SK-N-SH (cell line): ENCODE measurements around the gene SLC15A1. TPM values are rescaled to one million over a fixed set of nuclear protein-coding genes. Genes with fewer than 3 reads are reported as not detected.

Experiments
- CTCF ChIA-PET: fragments of 300-600, 350-600 bp; formaldehyde crosslinking; extraction: SDS; loops from one replicate; lab custom pipeline; 2021; lab: Yijun Ruan, JAX
- POLR2A ChIA-PET: fragments of 350-600 bp; sonication (Branson Sonifier 250); formaldehyde crosslinking; extraction: SDS; loops from one replicate; lab custom pipeline; 2020; ENCODE audit warnings: antibody characterized with exemption, inconsistent platforms; lab: Yijun Ruan, JAX
- DNase-seq: peaks from one replicate; pipeline ENCODE4 v3.0.0; 2012
- H2AFZ ChIP-seq: fragments of 200-600 bp; sonication (generic); 2 replicates; pipeline ENCODE4 v1.8.1; 2016; ENCODE audit warnings: antibody characterized with exemption, mild to moderate bottlenecking, low read depth
- H3F3A ChIP-seq: fragments of 200-600 bp; sonication (generic); replicated peaks from 2 replicates; pipeline ENCODE3; 2016; ENCODE audit warnings: antibody characterized with exemption, mild to moderate bottlenecking; ENCODE audit not compliant: insufficient read depth
- H3K27ac ChIP-seq, 2 experiments: fragments of 200-500 bp in 1 of 2; fragments of 200-600 bp in 1 of 2; sonication (Bioruptor generic) in 1 of 2; sonication (generic), shearing (Covaris generic) in 1 of 2; 2 replicates each; pipeline versions ENCODE4 v1.5.1 to v1.6.1; 2014 to 2016; ENCODE audit warnings: low read depth in 2 of 2, inconsistent platforms in 1 of 2, low read length in 1 of 2, mild to moderate bottlenecking in 1 of 2, mixed read lengths in 1 of 2
- H3K27me3 ChIP-seq: fragments of 200-600 bp; sonication (generic), shearing (Covaris generic); 2 replicates; pipeline ENCODE4 v1.6.1; 2016; ENCODE audit warnings: mixed run types; ENCODE audit not compliant: insufficient read depth
- H3K36me3 ChIP-seq, 2 experiments: fragments of 200-500 bp in 1 of 2; fragments of 200-600 bp in 1 of 2; sonication (Bioruptor generic) in 1 of 2; sonication (generic) in 1 of 2; replicated peaks in 1 of 2; 2 replicates each; pipeline versions ENCODE3 to v1.5.1; 2014 to 2016; ENCODE audit warnings: low read length in 1 of 2, mild to moderate bottlenecking in 1 of 2; ENCODE audit not compliant: insufficient read depth in 2 of 2, control insufficient read depth in 1 of 2
- H3K4me1 ChIP-seq, 2 experiments: fragments of 200-500 bp in 1 of 2; fragments of 200-600 bp in 1 of 2; sonication (Bioruptor generic) in 1 of 2; sonication (generic), shearing (Covaris generic) in 1 of 2; 2 replicates each; pipeline versions ENCODE4 v1.5.1 to v1.6.1; 2014 to 2016; ENCODE audit warnings: low read depth in 1 of 2, low read length in 1 of 2, mixed run types in 1 of 2; ENCODE audit not compliant: insufficient read depth in 2 of 2, control insufficient read depth in 1 of 2
- H3K4me2 ChIP-seq: fragments of 200-600 bp; sonication (generic), shearing (Covaris generic); 2 replicates; pipeline ENCODE4 v1.6.1; 2017; ENCODE audit warnings: mixed run types
- H3K4me3 ChIP-seq, 2 experiments: fragments of 200-500 bp in 1 of 2; fragments of 200-600 bp in 1 of 2; sonication (Bioruptor generic) in 1 of 2; sonication (generic), shearing (Covaris generic) in 1 of 2; 2 replicates each; pipeline versions ENCODE4 v1.5.1 to v1.8.1; 2014 to 2016; ENCODE audit warnings: low read depth in 2 of 2, inconsistent platforms in 1 of 2, low read length in 1 of 2, mild to moderate bottlenecking in 1 of 2, mixed read lengths in 1 of 2, moderate library complexity in 1 of 2
- H3K79me2 ChIP-seq: fragments of 200-600 bp; sonication (generic); 2 replicates; pipeline ENCODE4 v1.8.1; 2017; ENCODE audit warnings: mild to moderate bottlenecking; ENCODE audit not compliant: insufficient read depth
- H3K9ac ChIP-seq: fragments of 200-600 bp; sonication (generic); 2 replicates; pipeline ENCODE4 v1.6.1; 2017; ENCODE audit warnings: mixed run types
- H3K9me2 ChIP-seq: fragments of 200-600 bp; sonication (generic); 2 replicates; pipeline ENCODE4 v1.6.1; 2017; ENCODE audit warnings: mixed run types
- H3K9me3 ChIP-seq: fragments of 200-600 bp; sonication (generic); 2 replicates; pipeline ENCODE4 v1.6.1; 2017; ENCODE audit warnings: mixed run types, mild to moderate bottlenecking, moderate library complexity
- H4K20me1 ChIP-seq: fragments of 200-600 bp; sonication (generic); 2 replicates; pipeline ENCODE4 v1.6.1; 2017; ENCODE audit warnings: mild to moderate bottlenecking, mixed run types; ENCODE audit not compliant: insufficient read depth
- FOSL2 ChIP-seq: IDR thresholded peaks from 2 replicates; pipeline ENCODE4 v1.4.0; 2012; ENCODE audit warnings: low read depth, mild to moderate bottlenecking, moderate library complexity, borderline replicate concordance
- GABPA ChIP-seq: IDR thresholded peaks from 2 replicates; pipeline ENCODE4 v1.4.0; 2012; ENCODE audit warnings: low read depth, mild to moderate bottlenecking
- SMC3 ChIP-seq: IDR thresholded peaks from 2 replicates; pipeline ENCODE4 v1.6.1; 2012; ENCODE audit warnings: low read depth, low read length, improper control_type of control experiment
- TEAD4 ChIP-seq: IDR thresholded peaks from 2 replicates; pipeline ENCODE4 v1.4.0; 2012; ENCODE audit warnings: mild to moderate bottlenecking, borderline replicate concordance; ENCODE audit not compliant: insufficient read depth
- USF1 ChIP-seq: IDR thresholded peaks from 2 replicates; pipeline ENCODE4 v1.4.0; 2012; ENCODE audit warnings: low read depth, borderline replicate concordance
- YY1 ChIP-seq: IDR thresholded peaks from 2 replicates; pipeline ENCODE4 v1.4.0; 2012; ENCODE audit warnings: low read depth, mild to moderate bottlenecking
- WGBS: methylation state at CpG from one replicate; pipeline ENCODE4 v1.1.6; 2017; ENCODE audit warnings: low lambda C conversion rate; 5-methylcytosine and 5-hydroxymethylcytosine counted together
- polyA plus RNA-seq, 3 experiments: library from polyadenylated mRNA; depleted of rRNA; stranded (reverse); fragments of >200 nt; gene quantifications; 2 replicates each; pipeline ENCODE4 v1.2.3, GENCODE V29; 2012
- TF ChIP-seq, protein P1 (sequence below): fragments of 200-600 bp; sonication (generic); IDR thresholded peaks from 2 replicates; pipeline ENCODE4 v1.6.1; 2017; ENCODE audit warnings: antibody characterized with exemption, mild to moderate bottlenecking, moderate library complexity
- TF ChIP-seq, protein P2 (sequence below): IDR thresholded peaks from 2 replicates; pipeline ENCODE4 v1.4.0; 2012; ENCODE audit warnings: low read depth, borderline replicate concordance

Gene SLC15A1
- polyA plus RNA-seq, 1 of the 3 experiments (the other 2 are of a cell fraction) = not detected

DNA sequence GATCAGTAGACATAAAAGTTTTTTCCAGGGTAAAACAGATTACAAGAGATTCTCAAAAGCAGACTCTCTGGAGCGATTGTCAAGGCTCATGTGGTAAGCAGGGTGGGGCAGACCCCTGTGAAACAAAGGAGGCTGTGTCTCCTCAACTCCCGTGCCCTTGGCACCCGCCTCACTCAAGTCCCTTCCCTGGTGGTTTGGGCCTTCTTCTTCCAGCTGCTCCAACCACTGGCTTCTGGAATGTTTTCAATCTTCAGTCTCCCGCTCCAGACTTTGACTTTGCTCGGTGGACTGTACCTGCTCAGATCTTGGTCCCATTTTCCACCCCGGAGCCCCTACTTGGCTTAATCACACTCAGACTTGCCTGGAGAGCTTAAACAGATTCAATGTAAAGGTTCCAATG is 100.7 kb downstream of the SLC15A1 start:
- H3K79me2 ChIP-seq = no peaks in the 10 kb centered on the region
- H4K20me1 ChIP-seq = no peaks in the 10 kb centered on the region
- H3K27ac ChIP-seq = no peak overlapping the region
- TF ChIP-seq, protein P1, sequence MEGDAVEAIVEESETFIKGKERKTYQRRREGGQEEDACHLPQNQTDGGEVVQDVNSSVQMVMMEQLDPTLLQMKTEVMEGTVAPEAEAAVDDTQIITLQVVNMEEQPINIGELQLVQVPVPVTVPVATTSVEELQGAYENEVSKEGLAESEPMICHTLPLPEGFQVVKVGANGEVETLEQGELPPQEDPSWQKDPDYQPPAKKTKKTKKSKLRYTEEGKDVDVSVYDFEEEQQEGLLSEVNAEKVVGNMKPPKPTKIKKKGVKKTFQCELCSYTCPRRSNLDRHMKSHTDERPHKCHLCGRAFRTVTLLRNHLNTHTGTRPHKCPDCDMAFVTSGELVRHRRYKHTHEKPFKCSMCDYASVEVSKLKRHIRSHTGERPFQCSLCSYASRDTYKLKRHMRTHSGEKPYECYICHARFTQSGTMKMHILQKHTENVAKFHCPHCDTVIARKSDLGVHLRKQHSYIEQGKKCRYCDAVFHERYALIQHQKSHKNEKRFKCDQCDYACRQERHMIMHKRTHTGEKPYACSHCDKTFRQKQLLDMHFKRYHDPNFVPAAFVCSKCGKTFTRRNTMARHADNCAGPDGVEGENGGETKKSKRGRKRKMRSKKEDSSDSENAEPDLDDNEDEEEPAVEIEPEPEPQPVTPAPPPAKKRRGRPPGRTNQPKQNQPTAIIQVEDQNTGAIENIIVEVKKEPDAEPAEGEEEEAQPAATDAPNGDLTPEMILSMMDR = no peak
- TF ChIP-seq TEAD4 = no peak
- TF ChIP-seq SMC3 = no peak
- TF ChIP-seq USF1 = no peak
- no peak for TF ChIP-seq GABPA
- no peak for TF ChIP-seq YY1
- no peaks in the 10 kb centered on the region; the same call in 1 of the 2 replicates for H3K27me3 ChIP-seq
- ChIA-PET POLR2A (no interaction called here), CTCF (interaction anchor here (0.8 to 10.6 kb wide), 11 partner anchors 9 to 203 kb away, joined by 3 to 164 read pairs (median 6); partner anchors contain the start of gene STK24)
- H3K4me1 ChIP-seq = peaks cover 0 to 3% of the 10 kb centered on the region in 2 experiments; a peak in 1 of 4 replicates
- WGBS = 75% methylated on average over 4 of the region's 6 CpGs
- H3K4me2 ChIP-seq = no peak overlapping the region
- H3F3A ChIP-seq = no peaks in the 10 kb centered on the region
- no peak overlapping the region for H3K9ac ChIP-seq
- H3K36me3 ChIP-seq = no peaks in the 10 kb centered on the region
- no peak overlapping the region for H2AFZ ChIP-seq
- no peak for DNase-seq
- no peak overlapping the region for H3K4me3 ChIP-seq
- no peaks in the 10 kb centered on the region for H3K9me2 ChIP-seq
- H3K9me3 ChIP-seq = no peaks in the 10 kb centered on the region

DNA sequence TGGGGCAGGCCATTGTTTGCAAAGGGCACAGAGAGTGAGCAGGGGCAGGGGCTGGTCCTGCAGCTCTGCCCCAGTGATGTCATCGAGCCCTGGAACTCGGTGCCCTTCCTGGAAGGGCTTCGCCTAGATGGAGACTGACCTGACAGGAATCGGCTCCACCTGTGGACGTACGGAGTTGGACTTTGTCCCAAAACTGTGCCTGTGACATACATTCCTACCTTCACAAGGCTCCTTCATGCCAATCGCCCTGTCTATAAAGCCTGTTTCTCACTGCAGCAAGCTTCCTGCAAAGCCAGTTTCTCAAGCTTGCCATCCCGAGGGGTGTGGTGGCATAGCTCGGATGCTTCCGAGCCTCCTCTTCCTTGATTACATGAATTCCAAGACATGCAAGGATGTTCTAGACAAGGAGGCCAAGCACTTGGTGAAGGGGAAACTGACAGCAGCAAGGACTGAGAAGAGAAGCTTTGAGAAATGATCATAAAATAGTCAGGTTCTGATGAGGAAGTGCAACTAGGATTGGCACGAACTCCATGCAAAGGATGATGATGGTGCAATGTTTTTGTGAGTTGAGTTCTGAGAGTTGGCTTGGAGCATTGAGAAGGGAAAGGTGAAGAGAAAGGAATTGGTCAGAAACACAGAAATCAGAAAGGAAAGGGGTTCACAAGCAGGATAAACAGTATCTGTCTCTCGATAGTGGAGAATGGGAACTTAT is 101.9 kb downstream of the SLC15A1 start:
- no peaks in the 10 kb centered on the region for H3F3A ChIP-seq
- H3K79me2 ChIP-seq = no peaks in the 10 kb centered on the region
- H3K4me2 ChIP-seq = no peak overlapping the region
- no peak for DNase-seq
- H3K4me3 ChIP-seq = no peak overlapping the region
- ChIA-PET POLR2A (no interaction called here), CTCF (interaction anchor here (0.9 to 10.6 kb wide), 4 partner anchors 11 to 202 kb away, joined by 3 to 164 read pairs (median 3); no protein-coding TSS in a partner anchor)
- no peaks in the 10 kb centered on the region; the same call in 1 of the 2 replicates for H3K27me3 ChIP-seq
- 66% methylated on average over 6 of the region's 12 CpGs for WGBS
- H4K20me1 ChIP-seq = no peaks in the 10 kb centered on the region
- no peaks in the 10 kb centered on the region for H3K36me3 ChIP-seq
- no peaks in the 10 kb centered on the region for H3K9me2 ChIP-seq
- H3K27ac ChIP-seq = no peak overlapping the region
- TF ChIP-seq, protein P2, sequence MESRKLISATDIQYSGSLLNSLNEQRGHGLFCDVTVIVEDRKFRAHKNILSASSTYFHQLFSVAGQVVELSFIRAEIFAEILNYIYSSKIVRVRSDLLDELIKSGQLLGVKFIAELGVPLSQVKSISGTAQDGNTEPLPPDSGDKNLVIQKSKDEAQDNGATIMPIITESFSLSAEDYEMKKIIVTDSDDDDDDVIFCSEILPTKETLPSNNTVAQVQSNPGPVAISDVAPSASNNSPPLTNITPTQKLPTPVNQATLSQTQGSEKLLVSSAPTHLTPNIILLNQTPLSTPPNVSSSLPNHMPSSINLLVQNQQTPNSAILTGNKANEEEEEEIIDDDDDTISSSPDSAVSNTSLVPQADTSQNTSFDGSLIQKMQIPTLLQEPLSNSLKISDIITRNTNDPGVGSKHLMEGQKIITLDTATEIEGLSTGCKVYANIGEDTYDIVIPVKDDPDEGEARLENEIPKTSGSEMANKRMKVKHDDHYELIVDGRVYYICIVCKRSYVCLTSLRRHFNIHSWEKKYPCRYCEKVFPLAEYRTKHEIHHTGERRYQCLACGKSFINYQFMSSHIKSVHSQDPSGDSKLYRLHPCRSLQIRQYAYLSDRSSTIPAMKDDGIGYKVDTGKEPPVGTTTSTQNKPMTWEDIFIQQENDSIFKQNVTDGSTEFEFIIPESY = no peak
- TF ChIP-seq FOSL2 = no peak
- H2AFZ ChIP-seq = no peak overlapping the region
- H3K9ac ChIP-seq = no peak overlapping the region
- H3K4me1 ChIP-seq = peaks cover 0 to 3% of the 10 kb centered on the region in 2 experiments; a peak in 1 of 4 replicates
- no peaks in the 10 kb centered on the region for H3K9me3 ChIP-seq
